ENCODE data around the gene NKAIN2. TPM values are rescaled to one million over a fixed set of nuclear protein-coding genes. Genes with fewer than 3 reads are reported as not detected.
A peak's percentile ranks its signal among the peaks of the same experiment; 100 is the strongest.
"Not testable (repeated sequence)": the region's sequence is repeated elsewhere in the genome, so short reads cannot be mapped to it uniquely, and the experiment has no call there.

The NKAIN2 gene
- polyA plus RNA-seq, 1 donor: 6.4 TPM

DNA sequence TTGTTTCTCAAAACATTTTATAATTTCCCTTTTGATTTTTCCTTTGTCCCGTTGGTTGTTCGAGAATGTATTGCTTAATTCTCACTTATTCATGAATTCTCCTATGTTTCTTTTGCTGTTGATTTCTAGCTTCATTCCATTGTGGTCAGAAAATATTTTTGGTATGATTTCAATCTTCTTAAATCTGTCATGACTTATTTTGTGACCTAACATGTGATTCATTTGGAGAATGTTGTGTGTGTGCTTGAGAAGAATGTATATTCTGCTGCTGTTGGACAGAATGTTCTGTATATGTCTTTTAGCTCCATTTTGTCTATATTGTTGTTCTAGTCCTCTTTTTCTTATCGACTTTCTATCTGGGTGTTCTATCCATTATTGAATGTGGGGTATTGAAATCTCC lies 872.4 kb downstream of the NKAIN2 start:
- no peak for DNase-seq (ENCODE audit: low read depth)

DNA sequence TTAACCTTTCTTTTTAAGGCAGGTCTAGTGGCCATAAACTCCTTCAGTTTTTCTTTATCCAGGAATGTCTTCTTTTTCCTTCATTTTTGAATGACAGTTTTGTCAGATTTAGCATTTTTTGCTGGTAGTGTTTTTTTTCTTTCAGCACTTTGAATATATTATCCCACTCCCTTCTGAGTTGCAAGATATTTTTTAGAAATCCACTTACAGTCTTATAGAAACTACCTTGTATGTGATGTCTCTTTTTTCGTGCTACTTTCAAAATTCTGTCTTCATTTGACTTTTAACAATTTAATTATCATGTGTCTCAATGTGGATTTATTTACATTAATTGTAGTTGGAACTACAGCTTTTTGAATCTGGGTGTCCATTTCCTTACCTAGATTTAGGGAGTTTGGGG lies 874.2 kb downstream of the NKAIN2 start:
- no peak for DNase-seq (ENCODE audit: low read depth)

- no peak for DNase-seq (ENCODE audit: low read depth)
These were observed 875.7 kb downstream of the NKAIN2 start for GRCh38 chr6:124679387-124679786.

DNA sequence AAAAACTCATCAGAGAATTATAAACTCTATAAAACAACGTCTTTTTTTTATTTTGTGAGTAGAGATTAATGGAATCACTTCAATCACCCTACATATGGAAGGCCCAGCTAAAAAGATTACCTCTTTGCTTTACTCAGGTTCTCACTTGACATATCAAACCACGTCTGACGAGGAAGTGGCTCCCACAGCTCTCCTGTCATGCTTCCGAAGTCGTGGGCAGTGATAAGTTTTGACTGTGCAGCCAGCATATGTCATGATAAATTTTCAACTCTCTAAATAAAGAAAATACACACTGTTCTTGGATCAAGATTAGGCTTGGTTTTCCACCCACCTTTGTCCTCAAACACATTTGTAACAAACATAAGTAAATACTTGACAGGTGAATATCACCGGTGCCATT lies 879.1 kb downstream of the NKAIN2 start:
- no peak for DNase-seq (ENCODE audit: low read depth)

- DNase-seq (ENCODE audit: low read depth): no peak
These were observed 879.8 kb downstream of the NKAIN2 start for GRCh38 chr6:124683507-124683906.

- DNase-seq (ENCODE audit: low read depth): no peak
These were observed 881.0 kb downstream of the NKAIN2 start for GRCh38 chr6:124684621-124685020.

DNA sequence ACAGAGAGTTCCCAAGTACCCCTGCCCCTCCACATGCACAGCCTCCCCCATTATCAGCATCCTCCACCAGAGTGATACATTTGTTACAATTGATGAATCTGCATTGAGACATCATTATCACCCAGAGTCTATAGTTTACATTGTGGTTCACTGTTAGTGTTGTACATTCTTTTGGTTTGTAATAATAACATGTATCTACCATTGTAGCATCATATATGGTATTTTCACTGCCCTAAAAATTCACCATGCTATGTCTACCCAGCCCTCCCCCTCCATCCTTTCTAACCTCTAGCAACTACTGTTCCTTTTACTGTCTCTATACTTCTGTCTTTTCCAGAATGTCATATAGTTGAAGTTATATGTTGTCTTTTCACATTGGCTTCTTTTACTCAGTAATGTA lies 884.7 kb downstream of the NKAIN2 start:
- no peak for DNase-seq (ENCODE audit: low read depth)

GRCh38 chr6:124694139-124694705 lies 890.6 kb downstream of the NKAIN2 start:
- DNase-seq (ENCODE audit: low read depth): no peak

- no peak for DNase-seq (ENCODE audit: low read depth)
These were observed 895.4 kb downstream of the NKAIN2 start for GRCh38 chr6:124699038-124699437.

DNA sequence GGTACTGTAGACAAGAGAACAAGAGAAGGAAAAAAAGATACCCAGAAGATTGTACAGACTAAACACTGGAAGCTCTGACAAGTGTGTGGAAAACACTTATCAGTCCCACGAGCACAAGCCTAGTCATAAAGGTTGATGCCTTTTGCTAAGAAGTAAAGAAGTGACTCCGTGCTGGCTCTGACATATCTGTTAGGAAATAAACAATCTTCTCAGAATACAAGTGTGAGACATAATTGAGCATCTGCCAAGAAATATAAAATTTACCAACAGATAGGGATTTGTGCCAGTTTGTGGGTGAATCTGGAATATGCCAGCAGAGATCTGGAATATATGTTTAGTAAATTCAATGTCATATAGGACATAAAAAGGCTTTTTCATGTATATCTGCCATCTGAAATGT lies 899.9 kb downstream of the NKAIN2 start:
- no peak for DNase-seq (ENCODE audit: low read depth)

- DNase-seq (ENCODE audit: low read depth): not testable (repeated sequence)
These were observed 908.9 kb downstream of the NKAIN2 start for GRCh38 chr6:124712532-124712931.

DNA sequence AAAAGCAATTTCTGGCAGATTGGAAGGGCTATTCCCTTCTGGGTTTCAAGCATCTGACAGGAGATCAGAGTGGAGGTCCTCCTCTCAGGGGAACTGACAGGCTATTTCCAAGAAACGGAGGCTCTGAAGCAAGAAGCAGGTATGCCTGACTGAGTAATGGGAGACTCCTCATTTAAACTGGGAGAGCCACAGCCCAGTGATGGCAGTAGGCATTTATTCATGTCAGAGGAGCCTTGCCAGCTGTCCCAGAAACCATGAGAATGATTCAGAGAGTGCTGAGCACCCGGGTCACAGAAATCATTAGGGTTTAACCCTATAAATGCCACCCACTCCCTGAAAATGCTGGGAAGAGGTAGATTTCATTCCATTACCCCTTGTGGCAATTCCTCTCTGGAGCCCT lies 911.1 kb downstream of the NKAIN2 start:
- DNase-seq (ENCODE audit: low read depth): no peak

DNA sequence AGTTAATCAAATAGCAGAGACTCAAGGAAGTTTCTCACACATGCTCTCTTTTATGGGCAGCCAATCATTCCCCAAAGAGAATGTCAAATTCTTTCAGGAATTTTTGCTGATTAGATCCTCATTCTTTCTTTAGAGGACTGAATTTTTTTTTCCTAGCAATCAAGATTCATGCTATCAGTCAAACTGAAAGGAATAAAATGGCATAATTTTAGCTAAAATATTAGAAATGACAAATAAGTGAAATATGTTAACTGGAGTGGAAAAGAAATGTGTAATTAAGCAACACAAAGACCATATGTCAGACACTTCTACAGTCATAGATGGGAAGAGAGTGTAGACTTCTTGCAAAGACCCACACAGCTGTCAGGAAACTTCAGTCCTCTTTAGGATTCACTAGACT lies 916.2 kb downstream of the NKAIN2 start:
- DNase-seq (ENCODE audit: low read depth): no peak

GRCh38 chr6:124721331-124721730 lies 917.7 kb downstream of the NKAIN2 start:
- DNase-seq (ENCODE audit: low read depth): peak; percentile 31

DNA sequence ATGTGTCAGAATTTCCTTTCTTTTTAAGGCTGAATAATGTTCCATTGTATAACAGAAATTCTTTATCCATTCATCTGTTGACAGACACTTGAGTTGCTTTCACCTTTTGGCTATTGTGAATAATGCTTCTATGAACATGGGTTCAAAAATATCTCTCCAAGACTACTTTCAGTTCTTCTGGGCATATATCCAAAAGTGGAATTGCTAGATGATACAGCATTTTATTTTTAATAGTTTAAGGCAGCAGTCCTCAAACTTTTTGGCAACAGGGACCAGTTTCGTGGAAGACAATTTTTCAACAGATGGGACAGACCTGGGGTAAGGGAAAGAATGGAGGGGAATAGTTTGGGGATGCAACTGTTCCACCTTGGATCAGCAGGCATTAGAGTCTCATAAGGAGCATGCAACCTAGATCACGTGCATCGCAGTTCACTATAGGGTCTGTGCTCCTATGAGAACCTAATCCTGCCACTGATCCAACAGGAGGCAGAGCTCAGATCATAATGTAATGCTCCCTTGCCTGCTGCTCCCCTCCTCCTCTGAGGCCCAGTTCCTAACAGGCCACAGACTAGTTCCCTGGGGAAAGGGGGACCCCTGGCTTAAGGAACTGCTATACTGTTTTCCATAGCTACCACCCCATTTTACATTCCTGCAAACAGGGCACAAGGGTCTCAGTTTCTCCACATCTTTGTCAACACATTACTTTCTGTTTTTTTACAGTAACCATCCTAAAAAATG lies 918.6 kb downstream of the NKAIN2 start:
- peak; percentile 26 for DNase-seq (ENCODE audit: low read depth)

DNA sequence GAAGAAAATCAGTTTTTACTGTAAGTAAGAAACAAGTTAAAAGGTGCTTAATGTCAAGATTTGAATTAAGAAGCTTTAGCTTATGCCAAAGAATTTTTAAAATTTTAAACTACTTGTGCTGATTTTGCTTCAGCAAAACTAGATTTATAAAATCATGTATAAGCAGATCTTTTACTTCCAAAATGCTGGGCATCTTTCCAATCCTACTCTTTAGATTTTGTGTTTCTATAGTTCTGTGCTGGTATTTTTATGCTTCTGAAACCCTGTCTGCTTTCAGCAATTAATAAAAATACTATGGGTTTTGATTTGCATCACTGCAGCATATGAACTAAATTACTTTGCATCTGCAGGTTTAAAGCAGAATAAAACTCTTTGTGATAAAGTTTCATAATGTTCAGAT lies 920.0 kb downstream of the NKAIN2 start:
- no peak for DNase-seq (ENCODE audit: low read depth)

DNA sequence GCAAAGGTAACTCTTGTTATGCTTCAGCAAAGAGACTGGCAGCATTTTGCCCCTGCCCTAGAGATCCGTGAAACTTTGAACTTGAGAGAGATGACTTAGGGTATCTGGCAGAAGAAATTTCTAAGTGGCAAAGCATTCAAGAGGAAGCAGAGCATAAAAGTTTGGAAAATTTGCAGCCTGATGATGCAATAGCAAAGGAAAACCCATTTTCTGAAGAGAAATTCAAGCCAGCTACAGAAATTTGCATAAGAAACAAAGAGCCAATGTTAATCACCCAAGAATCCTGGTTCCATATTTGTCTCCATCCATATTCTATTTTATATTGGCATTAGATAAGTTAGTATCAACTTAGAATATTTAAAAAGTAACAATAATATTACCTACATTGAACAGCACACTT lies 934.1 kb downstream of the NKAIN2 start:
- DNase-seq (ENCODE audit: low read depth): not testable (repeated sequence)

- no peak for DNase-seq (ENCODE audit: low read depth)
These were observed 934.8 kb downstream of the NKAIN2 start for GRCh38 chr6:124738482-124738881.

DNA sequence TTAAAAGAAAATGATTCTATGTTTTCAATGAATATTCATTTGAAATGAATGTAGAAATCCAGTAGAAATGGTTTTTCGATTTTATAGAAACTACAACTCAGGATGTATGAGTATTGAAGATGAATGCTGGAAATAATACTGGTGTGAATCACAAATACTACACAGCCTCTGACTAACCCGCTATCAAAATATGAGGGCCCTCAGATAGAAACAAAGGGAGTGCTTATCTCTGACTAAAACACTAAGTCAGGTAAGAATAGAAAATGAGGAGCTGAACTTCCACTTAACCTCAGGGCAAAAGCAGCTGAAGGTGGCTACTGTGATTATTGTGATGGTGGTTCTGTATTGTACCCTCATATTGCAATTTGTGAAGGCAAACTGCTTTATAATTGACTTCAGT lies 937.7 kb downstream of the NKAIN2 start:
- DNase-seq (ENCODE audit: low read depth): no peak

DNA sequence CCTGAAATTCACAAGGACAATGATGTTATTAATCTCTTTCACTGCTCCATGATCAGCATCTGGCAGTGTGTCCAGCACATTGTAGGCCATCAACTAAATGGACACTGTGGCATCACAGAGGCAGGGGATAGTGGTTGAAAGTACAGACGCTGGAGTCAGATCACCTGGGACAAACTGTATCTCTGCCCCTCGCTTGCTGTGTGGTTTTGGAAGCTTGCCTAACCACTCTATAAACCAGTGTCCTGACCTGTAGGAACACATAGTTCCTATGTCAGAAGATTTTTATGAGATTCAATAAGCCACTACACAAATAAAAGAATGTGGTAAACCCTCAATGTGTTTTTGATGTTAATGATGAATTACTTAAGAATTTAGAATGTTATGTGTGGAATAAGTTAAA lies 939.3 kb downstream of the NKAIN2 start:
- no peak for DNase-seq (ENCODE audit: low read depth)

GRCh38 chr6:124743420-124743819 lies 939.8 kb downstream of the NKAIN2 start:
- DNase-seq (ENCODE audit: low read depth): no peak

DNA sequence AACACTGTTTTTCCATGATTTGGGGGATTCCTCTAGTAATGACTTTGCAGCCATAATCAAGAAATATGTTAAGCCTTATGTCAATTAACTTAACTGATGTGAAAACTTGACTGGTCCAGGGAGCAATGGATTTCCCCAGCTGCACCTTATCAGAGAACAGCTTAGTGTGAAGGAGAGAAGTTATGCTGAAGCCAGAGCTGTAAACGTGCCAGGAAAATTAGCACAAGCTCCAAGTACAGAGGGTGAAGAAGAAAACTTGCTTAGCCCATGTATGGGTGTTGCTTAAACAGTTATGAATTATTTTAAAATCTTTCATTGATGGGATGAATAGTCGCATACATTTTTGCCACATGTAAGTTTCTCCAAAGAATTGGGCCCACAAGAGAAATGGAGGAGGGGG lies 943.7 kb downstream of the NKAIN2 start:
- no peak for DNase-seq (ENCODE audit: low read depth)

GRCh38 chr6:124748778-124749177 lies 945.1 kb downstream of the NKAIN2 start:
- DNase-seq (ENCODE audit: low read depth): no peak

- DNase-seq (ENCODE audit: low read depth): no peak
These were observed 949.3 kb downstream of the NKAIN2 start for GRCh38 chr6:124753001-124753400.
